ENCODE data around the gene ANAPC16. TPM values are rescaled to one million over a fixed set of nuclear protein-coding genes. Genes with fewer than 3 reads are reported as not detected.
A peak's percentile ranks its signal among the peaks of the same experiment; 100 is the strongest.
"Not testable (repeated sequence)": the region's sequence is repeated elsewhere in the genome, so short reads cannot be mapped to it uniquely, and the experiment has no call there.

Gene ANAPC16
- polyA plus RNA-seq, 4 donors = 195 to 212 (median 204) TPM

- DNase-seq (ENCODE audit: low read depth in 4 of 4, low spot score in 3 of 4) = no peak
Observed at GRCh38 chr10:72241691-72242252, 26.0 kb downstream of the ANAPC16 start.

- no peak for DNase-seq (ENCODE audit: low read depth in 4 of 4, low spot score in 3 of 4)
Observed at GRCh38 chr10:72242675-72243074, 26.9 kb downstream of the ANAPC16 start.

GRCh38 chr10:72243822-72244437, 28.1 kb downstream of the ANAPC16 start:
- DNase-seq (ENCODE audit: low read depth in 4 of 4, low spot score in 3 of 4) = no peak

- DNase-seq (ENCODE audit: low read depth in 4 of 4, low spot score in 3 of 4) = no peak
Observed at GRCh38 chr10:72244573-72245038, 28.8 kb downstream of the ANAPC16 start.

- no peak for DNase-seq (ENCODE audit: low read depth in 4 of 4, low spot score in 3 of 4)
Observed at GRCh38 chr10:72245949-72246525, 30.2 kb downstream of the ANAPC16 start.

GRCh38 chr10:72248468-72249151, 32.8 kb downstream of the ANAPC16 start:
- DNase-seq (ENCODE audit: low read depth in 4 of 4, low spot score in 3 of 4) = no peak

GRCh38 chr10:72249176-72249862, 33.5 kb downstream of the ANAPC16 start:
- not testable (repeated sequence) for DNase-seq (ENCODE audit: low read depth in 4 of 4, low spot score in 3 of 4)

GRCh38 chr10:72250666-72251065, 34.9 kb downstream of the ANAPC16 start:
- DNase-seq (ENCODE audit: low read depth in 4 of 4, low spot score in 3 of 4) = no peak

- DNase-seq (ENCODE audit: low read depth in 4 of 4, low spot score in 3 of 4) = no peak
Observed at GRCh38 chr10:72251635-72252034, 35.8 kb downstream of the ANAPC16 start.

GRCh38 chr10:72252972-72253371, 37.2 kb downstream of the ANAPC16 start:
- no peak for DNase-seq (ENCODE audit: low read depth in 4 of 4, low spot score in 3 of 4)

- no peak for DNase-seq (ENCODE audit: low read depth in 4 of 4, low spot score in 3 of 4)
Observed at GRCh38 chr10:72253578-72253977, 37.8 kb downstream of the ANAPC16 start.

GRCh38 chr10:72254813-72255568, 39.2 kb downstream of the ANAPC16 start:
- no peak for DNase-seq (ENCODE audit: low read depth in 4 of 4, low spot score in 3 of 4)

GRCh38 chr10:72255977-72256729, 40.3 kb downstream of the ANAPC16 start:
- DNase-seq (ENCODE audit: low read depth in 4 of 4, low spot score in 3 of 4) = no peak

GRCh38 chr10:72257051-72257892, 41.5 kb downstream of the ANAPC16 start:
- no peak for DNase-seq (ENCODE audit: low read depth in 4 of 4, low spot score in 3 of 4)

GRCh38 chr10:72258617-72259016, 42.8 kb downstream of the ANAPC16 start:
- no peak for DNase-seq (ENCODE audit: low read depth in 4 of 4, low spot score in 3 of 4)

GRCh38 chr10:72259491-72260238, 43.9 kb downstream of the ANAPC16 start:
- DNase-seq (ENCODE audit: low read depth in 4 of 4, low spot score in 3 of 4) = no peak

GRCh38 chr10:72260239-72260975, 44.6 kb downstream of the ANAPC16 start:
- peak; percentile 86 to 93 (median 90) for DNase-seq (ENCODE audit: low read depth in 4 of 4, low spot score in 3 of 4)

All from right renal pelvis (tissue), 4 donors.